ENCODE measurements around the gene LONRF2.
A peak's percentile ranks its signal among the peaks of the same experiment; 100 is the strongest.
"Not testable (repeated sequence)": the region's sequence is repeated elsewhere in the genome, so short reads cannot be mapped to it uniquely, and the experiment has no call there.

LONRF2 gene

DNA sequence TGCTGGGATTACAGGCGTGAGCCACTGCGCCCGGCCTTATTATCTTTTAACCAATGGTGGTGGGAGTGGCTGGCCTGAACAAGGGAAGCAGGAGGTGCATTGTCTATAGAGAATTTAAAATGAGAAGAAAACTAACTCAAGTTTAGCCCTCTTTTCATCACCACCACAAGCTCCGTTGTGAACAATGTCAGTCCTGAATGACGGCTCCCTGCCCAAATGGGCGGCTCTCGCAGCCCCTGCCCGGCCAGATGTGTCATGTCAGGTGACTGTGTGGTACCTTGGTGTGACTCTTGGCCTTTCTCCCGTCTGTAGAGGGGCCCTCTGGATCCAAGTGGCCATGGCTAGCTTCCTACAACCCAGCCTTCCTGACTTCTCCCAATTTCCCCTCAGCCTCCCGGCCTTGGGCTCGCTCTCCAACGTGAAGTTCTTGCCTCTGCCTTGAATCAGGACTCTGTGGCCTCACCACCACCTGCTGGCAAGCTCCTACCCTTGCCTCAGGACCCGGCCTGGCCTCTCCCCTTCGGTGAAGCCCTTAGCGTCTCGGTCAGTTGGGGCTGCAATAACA is 67.6 kb downstream of the LONRF2 start:
- no peak for DNase-seq (ENCODE audit: low read depth, low spot score)

DNA sequence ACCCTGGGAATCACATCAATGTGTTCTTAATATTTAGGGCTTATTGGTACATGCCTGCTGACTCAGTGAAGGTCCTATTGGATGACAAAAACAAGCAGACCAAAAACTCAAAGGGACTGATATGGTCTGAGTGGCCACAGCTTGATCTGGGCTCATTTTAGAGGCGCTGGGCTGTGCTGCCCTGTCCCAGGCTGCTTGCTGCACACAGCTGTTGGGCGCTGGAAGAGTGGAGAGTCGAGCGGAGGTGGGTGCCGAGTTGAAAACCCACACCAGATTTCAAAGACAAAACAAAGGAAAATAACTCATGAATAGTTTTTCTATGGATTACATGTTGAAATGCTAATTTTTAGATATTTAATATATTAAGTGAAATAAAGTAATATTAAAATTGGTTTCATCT is 68.5 kb downstream of the LONRF2 start:
- DNase-seq (ENCODE audit: low read depth, low spot score): no peak

DNA sequence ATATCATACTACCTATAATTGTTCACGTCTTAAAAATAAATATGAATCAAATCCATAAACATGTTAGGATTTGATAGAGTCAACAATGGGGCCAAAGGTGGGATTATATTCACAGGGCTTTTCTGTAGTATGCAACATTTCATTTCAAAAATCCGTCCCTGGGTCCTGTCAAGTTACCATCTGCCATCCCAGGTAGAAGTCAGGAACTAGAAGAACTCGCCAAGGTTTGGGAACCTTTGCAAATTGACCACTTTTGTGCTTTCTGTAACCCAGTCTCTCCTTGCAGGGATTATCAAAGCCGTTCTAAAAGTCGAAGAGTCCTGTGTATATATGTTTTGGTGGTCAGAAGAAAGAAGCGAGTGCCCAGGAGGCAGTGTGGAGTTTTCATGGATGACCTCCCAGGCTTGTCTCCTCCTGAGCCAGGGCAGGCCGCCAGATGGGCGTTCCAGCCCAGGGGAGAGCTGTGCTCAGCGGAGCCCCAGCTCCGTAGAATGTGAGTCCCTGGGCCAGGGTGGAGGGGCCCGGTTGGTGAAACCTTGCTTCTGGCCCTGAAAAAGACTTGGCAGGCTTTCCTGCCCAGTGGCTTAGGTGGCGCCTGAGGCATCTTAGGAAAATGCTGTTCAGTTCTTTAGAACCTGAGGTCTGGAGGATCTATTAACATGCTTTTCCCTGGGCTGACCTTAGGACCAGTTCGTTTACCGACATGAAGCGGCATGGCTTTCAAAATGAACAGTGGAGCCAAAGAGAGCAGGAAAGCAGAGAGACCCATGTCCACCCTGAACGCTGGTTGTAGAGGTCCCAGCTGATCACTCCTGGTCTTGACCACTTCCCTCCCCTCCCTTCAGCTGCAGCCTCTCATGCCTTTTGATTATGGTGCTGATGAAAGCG is 69.2 kb downstream of the LONRF2 start:
- no peak for DNase-seq (ENCODE audit: low read depth, low spot score)

DNA sequence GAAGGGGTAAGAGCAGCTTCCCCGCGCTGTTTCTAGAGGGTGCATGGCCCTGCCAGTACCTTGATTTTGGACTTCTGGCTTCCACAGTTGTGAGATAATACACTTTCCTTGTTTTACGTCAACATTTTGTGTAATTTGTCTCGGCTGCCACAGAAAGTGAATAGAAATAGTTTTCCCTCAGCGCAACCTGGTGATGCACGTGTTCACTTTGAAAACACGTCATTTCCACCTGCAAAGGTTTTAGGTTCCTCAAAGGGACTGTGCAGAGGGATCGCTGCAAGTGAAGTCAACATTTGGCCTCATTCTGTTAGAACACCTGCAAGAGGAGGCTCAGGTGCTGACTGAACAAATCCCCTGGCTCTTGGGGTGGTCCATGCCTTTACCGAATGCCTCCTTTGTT is 71.7 kb downstream of the LONRF2 start:
- no peak for DNase-seq (ENCODE audit: low read depth, low spot score)

DNA sequence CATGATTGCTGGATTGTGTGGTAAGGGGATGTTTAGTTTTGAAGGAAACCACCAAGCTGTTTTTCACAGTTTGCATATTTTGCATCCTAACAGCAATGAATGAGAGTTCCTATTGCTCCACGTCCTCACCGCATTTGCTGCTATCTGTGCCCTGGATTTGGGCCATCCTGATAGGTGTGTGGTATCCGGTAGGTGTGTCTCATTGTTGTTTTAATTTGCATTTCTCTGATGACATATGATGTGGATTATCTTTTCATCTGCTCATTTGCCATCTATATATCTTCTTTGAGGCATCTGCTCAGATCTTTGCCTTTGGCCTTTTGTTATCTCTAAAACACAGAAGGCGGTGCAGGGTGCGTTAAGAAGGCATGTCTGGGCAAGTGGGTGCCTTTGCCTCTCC is 73.3 kb downstream of the LONRF2 start:
- DNase-seq (ENCODE audit: low read depth, low spot score): no peak

DNA sequence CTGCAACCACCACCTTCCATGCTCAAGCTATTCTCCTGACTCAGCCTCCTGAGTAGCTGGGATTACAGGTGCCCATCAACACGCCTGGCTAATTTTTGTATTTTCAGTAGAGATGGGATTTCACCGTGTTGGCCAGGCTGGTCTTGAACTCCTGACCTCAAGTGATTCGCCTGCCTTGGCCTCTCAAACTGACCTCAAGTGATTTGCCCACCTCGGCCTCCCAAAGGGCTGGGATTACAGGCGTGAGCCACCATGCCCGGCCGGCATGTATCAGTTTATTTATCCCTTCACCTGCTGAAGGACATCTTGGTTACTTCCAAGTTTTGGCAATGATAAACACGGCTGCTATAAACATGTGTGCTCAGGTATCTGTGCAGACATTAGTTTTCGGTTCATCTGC is 73.7 kb downstream of the LONRF2 start:
- not testable (repeated sequence) for DNase-seq (ENCODE audit: low read depth, low spot score)

DNA sequence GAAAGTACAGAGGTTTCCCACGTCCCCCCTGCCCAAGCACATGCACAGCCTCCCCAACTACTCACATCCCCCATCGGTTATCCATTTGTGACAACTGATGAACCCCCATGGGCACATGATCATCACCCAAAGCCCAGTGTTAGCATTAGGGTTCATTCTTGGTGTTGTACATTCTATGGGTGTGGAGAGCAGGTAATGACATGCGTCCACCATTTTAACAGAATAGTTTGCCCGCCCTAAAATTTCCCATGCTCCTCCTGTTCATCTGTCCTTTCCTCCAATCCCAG is 74.3 kb downstream of the LONRF2 start:
- DNase-seq (ENCODE audit: low read depth, low spot score): no peak

DNA sequence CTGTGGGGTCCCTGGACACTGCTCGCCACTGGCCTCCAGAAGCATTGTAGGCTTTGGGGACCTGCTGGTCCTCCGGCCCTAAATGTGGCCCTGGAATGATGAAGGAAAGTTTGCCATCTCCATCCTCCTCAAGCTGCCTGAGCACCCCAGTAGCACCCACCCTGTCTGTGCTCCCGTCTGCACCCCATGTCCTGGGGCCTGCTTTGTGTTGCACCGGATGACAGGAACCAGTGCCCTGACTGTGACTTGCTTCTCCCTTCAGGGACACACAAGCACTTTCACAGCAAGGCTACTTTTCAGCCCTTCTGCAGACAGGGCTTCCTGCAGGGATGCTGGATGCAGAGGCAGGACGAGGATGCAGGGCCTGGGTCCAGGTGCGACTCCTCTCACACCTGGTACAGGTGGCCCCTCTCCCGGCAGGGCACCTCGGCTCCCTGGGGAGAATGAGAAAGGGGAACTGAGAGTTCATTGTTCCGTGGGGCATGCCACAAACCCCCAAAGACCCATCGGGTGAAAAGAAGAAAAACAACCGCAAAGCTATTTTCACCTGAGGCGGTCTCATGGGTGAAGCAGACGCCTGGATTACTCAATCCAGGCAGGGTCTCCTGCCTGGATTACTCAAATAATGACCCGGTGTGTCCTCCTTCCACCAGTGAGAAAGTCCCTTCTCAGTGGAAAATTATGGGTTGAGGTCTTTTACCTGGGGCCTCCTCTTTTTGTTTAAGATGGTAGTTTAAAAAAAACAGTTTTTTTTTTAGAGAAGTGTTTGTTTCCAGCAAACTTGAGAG is 74.9 kb downstream of the LONRF2 start:
- DNase-seq (ENCODE audit: low read depth, low spot score): no peak

DNA sequence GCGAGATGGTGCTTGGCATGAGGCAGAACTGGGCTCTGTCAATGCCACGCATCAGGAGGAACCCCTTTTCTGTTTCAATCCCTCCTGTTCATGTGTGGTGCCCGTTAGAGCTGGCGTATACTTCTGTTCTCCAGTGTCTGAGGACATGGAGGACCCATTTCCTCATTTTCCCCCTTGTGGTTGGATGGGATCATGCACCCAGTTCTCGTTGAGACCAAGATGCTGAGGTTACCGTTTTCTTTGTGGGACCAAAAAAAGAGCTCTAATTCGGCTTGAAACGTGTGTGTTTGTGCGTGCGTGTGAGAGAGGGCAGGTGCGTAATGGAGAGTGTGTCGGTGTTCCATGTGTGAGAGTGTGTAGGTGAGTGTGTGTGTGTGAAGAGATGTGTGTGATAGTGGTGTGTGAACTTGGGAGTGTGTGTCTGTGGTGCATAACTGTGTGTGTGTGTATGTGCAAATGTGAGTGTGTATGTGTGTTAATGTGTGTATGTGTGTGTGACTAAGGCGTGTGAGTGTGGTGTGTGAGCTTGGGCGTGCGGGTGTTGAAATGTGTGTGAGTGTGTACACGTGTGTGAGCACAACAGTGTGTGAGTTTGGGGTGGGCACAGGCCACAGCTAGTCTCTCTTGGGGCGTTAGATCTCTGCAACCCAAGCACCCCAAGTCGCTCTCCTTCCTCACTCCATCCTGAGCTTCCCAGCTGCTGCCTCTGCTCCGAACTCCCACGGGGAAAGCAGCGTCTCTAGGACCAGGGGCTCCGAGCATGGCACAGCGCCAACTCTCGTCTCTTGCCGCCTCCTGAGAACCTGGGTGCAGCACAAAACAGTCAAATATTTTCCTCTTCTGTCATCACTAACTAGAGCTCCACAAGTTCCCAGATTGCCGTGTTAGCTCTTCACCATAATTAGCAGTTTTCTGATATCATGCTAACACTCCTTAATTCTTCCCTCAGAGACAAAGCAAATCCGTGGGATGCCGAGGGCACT is 75.8 kb downstream of the LONRF2 start:
- no peak for DNase-seq (ENCODE audit: low read depth, low spot score)

DNA sequence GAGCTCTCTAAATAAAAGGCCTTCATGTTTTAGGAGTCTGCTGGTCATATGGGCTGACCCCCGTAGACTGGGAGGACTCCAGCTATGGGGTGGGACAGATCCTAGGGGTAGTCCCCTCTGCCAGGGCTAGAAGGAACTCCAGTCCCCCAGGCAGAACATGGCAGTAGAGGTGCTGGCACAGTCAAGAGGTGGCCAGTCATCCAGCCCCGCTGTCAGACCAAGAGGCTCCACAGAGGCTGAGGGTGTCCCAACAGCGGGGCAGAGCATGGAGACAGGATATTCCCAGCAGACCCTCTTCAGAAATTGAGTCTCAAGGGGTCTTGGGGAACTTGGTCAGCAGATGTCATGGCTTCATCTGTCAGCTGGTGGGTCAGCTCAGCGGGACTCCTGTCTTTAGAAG is 76.6 kb downstream of the LONRF2 start:
- DNase-seq (ENCODE audit: low read depth, low spot score): no peak

DNA sequence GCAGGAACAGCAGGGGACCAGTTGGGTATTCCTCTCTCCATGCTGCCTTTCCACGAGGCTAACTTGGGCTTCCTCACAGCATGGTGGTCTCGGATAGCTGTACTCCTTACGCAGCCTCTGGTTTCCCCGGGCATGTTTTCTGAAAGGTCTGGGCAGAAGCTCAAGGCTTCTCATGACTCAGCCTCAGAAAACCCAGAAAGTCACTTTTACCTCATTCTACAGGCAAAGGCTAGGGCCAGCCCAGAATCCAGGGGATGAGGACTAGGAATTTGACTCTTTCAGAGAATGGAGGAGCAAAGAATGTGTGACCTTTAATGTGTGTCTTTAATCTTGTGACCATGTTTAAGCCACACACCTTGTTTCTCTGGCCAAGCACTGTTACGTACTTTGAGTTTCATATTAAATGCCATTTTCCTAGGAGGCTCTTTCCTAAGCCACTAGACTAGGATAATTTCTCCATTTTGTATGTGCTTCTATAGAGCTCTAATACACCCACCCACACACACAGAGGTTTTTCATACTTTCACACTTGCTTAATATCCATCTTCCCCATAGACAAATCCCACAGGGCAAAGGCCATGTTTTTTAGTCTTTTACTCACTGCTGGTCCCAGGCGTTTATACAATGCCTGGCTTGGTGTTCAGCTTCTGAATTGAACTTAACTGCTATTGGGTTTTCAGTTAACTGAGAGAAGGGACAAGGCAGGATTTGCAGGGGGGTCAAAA is 77.3 kb downstream of the LONRF2 start:
- DNase-seq (ENCODE audit: low read depth, low spot score): no peak

DNA sequence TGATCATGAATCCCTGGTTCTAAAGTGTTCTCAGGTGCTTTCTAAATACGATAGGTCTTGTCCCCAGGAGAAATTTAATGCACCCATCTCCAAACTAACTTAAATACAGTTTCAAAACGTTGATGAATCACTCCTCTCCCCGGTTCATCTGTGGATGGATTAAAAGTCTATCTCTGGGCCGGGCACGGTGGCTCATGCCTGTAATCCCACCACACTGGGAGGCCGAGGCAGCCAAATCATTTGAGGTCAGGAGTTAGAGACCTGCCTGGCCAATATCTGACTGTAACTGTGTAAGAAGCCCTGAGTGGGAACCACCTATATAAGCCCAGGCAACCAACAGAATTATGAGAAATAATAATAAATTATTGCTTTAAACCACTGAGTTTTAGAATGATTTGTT is 78.7 kb downstream of the LONRF2 start:
- DNase-seq (ENCODE audit: low read depth, low spot score): no peak

DNA sequence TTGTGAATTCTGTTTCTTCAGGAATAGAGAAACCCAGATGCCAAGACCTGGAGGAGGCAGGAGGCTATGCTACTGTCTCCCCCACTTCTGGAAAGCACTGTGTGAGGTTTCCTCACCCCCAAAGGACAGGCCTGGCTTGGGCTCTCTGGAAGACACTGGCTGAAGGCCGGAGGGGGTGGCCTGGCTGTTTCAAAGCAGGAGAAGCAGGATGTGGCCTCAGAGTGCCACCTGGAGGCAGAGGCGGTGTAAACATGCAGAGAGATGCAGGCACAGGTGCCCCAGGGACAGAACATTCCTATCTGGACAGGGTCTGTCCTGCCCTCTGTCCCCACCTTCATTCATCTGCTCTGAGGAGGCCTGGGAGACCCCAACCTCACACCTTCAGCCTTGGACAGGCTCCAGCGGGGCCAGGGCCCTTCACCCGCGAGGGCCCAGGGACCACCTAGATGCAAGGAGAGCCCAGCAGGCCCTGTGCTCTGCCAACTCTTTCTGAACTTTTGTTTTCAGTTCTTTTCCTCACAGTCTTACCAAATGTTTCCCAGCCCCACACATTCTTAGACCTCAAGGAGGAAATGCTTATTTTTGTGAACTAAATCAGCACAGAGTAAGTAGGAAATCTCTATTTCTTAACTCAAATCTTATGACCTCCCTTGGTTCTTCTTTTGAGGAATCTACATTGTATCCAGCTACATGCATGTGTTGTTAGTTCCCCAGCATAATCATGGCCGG is 79.2 kb downstream of the LONRF2 start:
- peak; percentile 21 for DNase-seq (ENCODE audit: low read depth, low spot score)

DNA sequence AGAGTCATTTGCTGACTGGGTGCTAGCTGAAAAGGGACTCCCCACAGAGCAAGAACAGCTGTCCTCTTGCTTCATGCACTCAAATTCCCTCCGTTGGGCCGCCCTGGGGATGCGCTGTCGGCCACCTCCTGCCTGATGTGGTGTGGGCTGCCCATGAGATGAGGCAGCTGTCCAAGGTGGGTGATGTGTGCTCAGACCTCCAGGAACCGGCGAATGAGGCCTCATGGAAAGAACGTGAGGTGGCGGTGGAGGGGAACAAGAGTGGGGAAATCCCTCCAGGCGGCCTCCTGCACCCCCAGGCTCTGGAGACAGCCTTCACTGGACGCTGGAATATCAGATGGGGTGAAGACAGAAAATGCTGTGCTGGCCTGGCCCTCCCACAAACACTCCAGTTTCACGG is 79.8 kb downstream of the LONRF2 start:
- DNase-seq (ENCODE audit: low read depth, low spot score): no peak

DNA sequence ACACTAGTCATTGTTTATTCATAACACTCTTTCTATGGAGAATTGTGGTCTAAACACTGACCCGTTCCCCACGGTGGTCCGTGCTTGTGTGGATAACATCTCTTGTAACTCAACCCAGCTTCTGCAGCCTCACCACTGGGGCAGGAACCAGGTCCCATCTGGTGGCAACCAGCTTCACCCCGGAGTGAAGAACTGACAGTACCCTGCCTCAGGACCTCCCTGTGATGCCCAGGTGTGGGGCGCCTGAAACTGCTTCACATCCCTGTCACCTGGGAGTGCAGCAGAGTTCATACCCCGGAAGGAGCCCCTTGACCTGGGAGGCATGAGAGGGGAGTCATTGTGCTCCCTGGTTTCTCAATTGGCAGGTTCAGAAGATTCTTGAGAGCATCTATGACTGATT is 81.1 kb downstream of the LONRF2 start:
- no peak for DNase-seq (ENCODE audit: low read depth, low spot score)

DNA sequence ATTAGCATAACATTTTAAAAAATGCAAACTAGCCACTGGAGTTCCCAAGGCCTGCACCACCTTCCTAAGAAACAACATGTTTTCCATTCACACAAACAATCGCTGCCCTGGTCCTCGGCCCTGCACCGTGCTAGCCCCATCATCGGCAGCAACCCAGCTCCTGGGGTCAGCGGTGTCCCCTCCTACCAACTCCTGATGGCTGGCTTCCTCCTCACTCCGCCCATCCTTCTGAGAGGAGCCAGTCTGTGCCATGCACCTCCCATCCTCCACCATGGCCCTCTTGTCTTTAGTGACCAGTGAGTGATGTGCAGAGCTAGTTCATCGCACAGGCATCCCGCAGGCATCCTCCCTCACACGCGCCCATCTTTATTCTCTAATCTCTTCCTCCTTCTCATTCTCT is 81.9 kb downstream of the LONRF2 start:
- DNase-seq (ENCODE audit: low read depth, low spot score): no peak

DNA sequence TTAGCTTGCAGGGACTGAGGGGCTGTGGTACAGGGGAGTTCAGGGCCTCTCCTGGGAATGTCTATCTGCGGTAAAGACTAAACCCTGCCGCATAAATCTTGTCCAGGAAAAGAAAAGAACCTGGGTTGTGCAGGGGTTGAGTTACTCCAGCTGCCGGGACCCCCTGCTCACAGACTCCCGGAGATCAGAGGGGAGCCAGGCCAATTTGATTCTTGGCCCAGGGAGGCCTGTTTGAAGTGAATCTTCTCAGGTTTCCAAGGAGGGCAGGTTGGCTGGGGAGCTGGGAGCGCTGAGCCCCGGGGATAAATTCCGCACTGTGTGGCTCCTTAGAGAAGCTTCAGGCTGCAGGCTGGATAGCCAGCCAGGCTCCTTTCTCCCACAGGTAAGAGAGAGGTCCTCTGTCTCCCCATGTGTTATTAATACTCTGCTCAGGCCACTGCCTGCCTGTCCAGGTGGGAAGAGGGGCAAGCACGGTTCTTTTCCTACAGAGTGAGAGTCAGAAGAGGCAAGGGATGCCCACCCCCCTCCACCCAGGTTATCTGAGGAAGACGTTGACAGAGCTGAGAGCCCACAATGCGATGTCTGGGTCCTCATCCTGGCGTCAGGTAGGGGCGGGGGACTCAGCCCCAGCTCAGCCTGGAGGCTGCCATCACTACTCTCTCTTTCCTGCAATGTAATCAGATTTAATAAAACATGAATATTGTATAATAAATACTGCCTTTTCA is 82.7 kb downstream of the LONRF2 start:
- no peak for DNase-seq (ENCODE audit: low read depth, low spot score)

DNA sequence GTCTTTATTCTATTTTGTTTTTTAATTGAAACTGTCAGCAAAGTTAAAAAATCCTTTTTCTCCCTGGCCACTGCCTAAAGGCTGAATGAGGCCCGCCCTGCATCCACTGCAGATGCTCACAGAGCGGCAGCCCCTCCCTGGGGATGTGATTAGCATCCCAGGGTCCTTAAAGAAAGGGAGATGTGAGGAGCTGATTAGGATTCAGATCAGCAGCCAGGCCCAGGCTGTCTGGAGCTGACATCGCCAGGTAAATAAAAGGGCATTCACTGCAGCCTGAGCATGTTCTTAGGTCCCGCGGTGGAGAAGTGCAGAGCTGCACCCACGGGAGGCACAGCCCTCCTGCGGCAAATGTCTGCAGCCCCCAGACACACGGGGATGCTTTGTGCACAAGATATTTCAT is 83.8 kb downstream of the LONRF2 start:
- DNase-seq (ENCODE audit: low read depth, low spot score): no peak

DNA sequence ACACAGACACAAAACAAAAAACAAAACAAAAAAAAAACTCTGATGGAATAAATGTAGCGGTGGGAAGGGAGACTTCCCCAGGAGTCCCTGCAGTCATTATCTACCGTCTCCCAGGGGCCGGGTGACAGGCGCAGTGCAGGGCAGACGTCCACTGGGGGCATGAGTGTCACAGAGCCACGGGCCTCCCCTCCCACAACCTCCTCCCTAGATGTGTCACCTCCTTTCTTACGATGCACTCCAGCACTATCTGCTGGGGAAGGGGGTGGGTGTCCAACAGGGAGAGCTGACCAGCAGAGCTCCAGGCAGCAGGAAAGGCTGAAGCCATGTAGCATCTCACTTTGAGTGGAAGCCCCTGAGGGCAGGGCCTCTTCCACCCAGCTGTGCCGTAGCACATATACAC is 84.5 kb downstream of the LONRF2 start:
- no peak for DNase-seq (ENCODE audit: low read depth, low spot score)

DNA sequence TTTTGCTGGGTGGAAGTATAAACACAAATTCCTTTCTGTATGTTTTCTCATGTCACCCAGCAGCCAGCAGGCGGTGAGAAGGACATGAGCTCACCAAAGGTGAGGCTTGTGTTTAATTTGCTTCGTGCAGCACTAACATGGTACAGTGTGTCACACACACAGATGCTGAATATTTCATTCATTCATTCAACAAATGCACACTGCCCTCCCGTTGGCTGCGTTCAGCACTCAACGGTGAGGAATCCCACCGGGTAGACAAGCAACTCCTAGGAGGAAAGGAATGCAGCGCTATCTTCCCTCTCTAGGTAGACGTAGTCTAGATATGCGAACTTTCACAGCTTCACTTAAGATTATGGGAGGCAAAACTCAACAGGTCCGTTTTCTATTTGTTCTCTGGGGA is 85.1 kb downstream of the LONRF2 start:
- no peak for DNase-seq (ENCODE audit: low read depth, low spot score)
